GM18507 (cell line): ENCODE results near the gene DOCK10.

ENCODE experiments used
- DNase-seq: peaks from one replicate; pipeline ENCODE4 v3.0.0; 2011; ENCODE audit warnings: low read depth; ENCODE audit not compliant: insufficient read length; ENCODE audit errors: extremely low spot score
- FAIRE-seq: peaks from 2 replicates; lab custom pipeline; 2011; peaks lifted over from hg19 to GRCh38; lab: Jason Lieb, UNC

Gene DOCK10

DNA sequence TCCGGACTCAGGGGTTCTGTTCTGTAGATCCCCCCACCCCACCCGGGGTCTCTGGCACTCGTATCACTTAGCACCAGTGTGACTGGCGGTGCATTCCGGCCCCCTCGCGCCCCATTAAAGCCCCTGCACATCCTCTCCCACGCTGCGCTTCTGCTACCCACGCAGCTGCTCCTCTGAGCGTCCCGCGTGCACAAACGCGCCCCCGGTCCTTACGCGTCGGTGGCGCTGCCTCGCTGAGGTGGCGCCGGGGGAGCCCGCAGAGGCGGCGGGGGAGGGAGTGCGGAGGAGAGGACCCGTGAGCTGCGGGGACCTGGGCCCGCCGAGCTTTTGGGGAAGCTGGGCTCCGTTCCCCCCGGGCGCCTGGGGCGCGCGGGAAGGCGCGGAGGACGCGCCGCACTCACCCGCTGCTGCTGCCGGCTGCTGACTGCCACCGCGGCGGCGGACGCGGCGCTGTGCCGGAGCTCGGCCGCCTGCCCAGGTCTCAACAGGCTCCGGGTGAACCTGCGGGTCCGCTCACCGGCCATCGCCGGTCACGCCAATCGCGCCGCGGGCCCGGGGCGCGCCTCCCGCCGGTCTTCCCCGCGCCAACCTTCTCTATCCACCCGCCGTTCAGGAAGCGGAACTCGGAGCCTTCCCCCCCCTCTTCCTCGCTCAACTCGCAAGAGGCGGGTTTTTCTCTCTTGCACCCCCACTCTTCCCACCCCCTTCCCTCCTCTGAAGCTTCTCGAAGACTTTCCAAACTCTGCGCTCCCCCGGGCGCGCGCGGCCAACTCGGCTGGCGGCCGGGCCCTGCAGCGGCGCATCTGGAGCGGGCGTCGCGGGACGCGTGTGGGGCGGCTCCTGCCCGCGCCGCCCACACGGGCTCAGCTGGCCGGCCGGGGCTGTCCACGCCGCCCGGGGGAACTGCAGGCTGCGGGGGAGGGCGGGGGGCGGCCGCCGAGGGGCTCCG, at the start of gene DOCK10:
DOCK10 (minus strand) TSS at position 618 of the 949 bp plus-strand sequence; CDS start at position 524, 94 bp downstream.
- FAIRE-seq (peak; percentile 73), DNase-seq (peak; percentile 18)

DNA sequence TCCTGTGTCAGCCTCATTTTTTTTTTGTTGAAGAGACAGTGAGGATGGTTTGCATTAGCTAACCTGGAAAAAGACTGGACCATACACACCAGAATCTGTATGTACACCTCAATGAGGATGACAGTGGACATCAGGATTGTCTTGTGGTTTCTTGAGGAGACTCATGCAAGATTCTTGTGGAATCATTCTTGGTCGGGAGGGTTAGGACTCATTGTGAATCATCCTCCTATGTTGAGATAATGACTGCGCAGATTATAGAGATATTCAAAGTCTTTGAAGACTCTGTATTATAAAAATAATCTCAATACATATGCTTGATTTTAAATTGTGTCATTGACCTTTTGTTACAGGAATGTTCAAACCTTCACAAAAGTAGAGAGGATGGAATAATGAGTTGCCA, 49.1 kb upstream of the DOCK10 start:
- FAIRE-seq: no peak
- no peak for DNase-seq

DNA sequence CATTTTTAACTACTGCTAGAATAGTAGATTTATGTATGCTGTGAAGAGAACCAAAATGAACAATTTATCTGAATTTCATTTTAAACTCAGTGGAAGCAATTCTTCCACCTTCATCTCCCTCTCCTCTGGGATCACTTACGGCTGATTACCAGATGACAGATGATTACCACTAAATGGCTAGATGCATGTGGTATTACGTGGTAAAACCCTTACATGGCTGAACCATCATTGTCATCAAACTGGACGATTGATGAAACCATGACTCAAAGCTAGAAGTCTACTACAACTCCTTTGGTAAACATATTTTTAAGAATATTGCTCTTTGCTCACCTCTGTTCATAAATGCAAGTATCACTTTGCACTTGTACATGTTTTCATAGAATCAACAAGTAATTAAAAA, 48.5 kb upstream of the DOCK10 start:
- no peak for DNase-seq
- FAIRE-seq: no peak

DNA sequence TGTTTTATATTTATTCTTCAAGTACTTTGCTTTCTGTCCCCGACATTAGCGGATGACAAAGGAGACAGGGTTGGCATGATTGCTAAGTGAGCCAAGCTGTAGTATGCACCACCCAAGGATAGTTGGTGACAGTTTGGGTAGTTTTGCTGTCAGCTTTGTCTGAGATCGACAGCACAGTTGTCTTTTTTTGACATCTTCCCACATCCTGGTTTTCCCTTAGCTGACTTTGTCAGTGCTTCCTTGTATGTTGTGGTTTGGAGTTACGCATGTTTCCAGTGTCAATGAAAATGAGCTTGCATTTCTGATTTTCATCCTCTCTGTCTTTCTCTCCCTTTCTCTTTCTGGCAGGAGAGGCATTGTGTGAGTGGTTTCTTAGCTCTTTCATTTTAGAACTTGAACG, 44.6 kb upstream of the DOCK10 start:
- no peak for DNase-seq
- no peak for FAIRE-seq

DNA sequence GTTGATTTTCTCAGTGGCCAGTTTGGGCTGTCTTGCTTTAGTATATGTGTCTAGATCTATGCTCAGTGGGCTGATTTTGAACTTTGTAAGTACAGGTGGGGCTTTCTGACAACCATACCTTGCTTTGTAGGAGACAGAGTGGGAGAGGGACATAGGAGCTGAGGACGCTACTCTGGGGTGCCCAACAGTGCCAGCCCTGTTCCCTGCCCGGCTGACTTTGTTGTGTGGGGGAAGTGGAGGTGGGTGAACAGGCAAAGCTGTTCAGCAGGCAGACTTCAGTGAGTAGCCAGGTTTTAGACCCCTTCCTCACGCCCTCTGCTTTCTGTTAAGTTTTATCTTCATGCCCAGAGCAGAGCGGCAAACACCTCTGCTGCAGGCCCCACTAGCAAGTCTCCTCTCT, 44.2 kb upstream of the DOCK10 start:
- DNase-seq: no peak
- FAIRE-seq: no peak

DNA sequence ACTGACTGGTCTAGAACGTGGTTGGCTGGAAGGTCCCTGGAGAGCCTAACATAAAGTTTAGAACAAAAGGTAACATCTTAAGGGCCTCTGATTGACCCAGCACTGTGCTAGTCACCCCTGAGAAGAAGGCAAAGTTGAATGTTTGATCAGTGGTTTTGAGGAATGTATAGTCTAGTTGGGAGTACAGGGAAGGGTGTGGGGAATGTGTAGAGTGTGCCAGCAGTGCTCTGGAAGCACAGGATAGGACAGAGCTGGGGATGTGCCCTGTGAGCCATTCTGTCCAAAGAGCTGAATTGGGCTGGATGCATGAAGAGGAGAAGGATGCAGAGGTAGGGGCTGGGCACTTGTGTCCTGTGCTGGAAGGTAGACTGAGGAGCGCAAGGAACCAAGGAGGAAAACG, 41.0 kb upstream of the DOCK10 start:
- DNase-seq: no peak
- FAIRE-seq: no peak

DNA sequence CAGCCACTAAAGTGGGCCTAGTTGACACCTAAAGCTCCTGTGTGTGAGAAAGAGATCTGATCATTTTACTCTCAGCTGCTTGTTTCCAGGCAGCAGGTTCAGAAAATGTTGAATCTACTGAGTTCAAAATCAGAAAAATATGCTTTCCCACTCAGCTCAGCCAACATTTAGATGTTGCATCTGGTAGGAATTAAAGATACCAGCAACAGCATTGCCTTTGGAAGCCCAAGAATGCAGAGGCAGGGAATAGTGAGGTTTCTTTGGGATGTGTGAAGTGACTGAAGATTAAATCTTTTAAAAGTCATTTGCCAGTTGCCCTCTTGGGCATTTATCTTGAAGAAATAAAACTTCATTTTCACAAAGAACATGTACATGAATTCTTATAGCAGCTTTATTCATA, 33.9 kb upstream of the DOCK10 start:
- DNase-seq (no peak), FAIRE-seq (no peak)

DNA sequence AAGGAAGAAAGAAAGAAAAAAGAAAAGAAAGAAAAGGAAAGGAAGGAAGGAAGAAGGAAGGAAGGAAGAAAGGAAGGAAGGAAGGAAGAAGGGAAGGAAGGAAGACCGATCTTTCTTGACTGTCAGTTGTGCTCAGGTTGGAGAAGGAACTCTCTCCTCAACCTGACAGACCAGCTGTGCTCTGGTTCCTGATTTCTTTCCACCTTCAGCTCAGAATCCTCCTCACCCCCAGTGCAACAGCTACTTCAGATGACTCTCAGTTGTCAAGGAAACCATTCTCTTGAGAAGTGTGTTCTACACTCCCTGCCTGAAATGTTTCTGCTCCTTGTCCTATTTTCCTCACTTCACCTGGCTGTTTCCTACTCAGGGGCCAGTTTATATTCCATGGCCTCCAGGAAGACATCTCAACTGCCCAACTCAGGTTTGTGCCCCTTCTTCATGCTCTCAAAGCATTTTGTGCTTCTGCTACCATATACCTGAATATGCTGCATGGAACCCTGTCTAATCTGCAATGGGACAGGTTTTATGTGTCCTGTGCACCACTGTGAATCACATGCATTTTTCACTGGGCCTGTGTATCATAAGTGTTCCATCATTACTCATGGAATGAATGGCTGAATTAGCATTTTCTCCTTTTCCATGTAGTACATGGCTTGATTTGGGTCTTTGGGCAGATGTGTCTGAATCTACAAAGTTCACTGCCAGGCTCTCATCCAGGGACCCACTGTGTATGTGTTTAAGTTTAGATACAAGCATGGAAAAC, 32.8 kb upstream of the DOCK10 start:
- DNase-seq: no peak
- FAIRE-seq: no peak

DNA sequence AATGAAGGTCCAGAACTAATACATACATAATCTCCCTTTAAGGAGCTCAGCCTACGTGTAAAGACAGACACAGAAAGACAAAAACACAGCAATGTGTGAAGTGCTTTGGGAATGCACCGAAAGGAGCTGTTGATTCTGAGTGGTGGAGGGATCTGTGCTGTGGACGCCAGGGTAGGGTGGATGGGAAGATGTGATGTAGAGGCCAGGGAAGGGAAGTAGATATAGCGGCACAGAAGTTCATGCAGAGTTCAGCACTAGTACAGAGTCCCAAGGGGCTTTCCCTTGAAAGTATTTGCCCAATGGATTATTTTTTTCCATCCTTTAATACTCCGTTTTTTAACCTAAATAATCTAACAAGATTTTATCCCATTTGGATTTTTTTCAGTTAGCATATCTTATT, 32.1 kb upstream of the DOCK10 start:
- no peak for DNase-seq
- FAIRE-seq: no peak

DNA sequence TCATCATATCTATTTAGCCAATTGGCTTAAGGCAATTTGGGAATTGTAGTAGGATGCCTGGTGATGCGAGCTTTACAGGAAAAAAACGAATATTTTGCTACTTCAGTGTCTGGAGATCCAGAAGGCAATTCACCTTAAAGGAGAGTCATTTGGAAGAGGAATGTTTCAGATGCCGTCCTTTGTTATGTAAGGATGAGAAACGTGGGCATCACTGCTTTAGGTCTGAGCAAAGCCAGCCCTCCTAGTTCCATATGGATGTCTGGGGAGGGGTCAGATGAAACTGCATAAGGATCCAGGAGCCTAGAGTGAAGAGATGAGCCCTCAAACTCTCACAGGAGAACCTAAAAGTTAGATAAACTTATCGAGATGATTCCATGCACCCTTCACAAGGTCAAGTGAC, 30.9 kb upstream of the DOCK10 start:
- DNase-seq (no peak), FAIRE-seq (no peak)

DNA sequence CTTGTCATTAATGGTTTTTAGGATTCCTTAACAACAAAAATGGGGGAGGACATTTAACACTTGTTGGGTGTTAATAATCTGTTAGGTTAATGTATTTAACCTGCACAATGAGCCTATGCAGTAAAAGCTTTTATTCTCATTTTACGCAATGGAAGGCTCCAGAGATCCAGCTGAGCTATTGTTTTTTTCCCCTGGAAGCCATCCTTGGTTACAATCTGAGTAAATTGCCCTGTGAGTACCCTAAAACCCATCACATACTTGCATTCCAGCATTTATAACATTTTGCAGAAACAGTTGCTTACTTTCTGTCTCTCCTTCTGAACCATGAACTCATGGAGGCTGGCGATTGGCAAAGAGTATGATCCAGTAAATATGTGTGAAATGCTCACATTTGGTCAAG, 30.2 kb upstream of the DOCK10 start:
- FAIRE-seq (no peak), DNase-seq (no peak)

DNA sequence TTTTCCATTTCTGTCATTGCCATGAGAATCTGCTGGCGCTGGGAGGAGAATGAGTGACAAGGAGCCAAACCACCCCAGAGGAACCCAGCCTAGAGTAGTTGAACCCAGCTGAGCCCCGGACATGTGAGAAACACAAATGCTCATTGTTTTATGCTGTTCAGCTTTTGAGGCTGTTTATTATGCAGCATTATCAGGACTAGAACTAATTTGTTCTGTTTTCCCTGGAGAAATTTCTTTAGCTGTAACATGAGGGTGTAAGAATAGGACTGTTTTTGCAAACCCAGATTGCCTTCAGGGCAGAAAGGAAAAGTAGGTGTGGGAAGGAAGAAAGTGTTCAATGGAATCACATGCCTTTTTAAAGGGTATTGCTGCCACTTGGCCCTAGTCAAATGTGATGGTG, 28.5 kb upstream of the DOCK10 start:
- no peak for DNase-seq
- FAIRE-seq: no peak

DNA sequence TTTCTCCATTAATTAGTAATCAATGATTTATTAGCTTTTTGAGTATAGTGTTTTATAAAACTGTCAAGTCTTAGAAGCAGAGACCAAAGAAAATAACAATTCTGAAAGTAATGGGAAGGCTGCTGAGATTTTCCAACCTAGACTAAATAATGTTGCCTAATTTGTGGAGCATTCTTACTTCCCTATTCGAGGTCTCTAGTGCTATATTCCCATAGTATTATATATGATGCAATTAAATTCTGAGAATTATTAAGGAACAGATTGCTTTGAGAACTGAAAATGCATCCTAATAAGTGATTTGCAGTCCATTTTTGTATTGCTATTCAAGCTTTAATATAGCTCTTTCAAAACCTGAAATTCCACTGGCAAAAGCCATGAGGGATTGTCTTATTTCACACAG, 27.7 kb upstream of the DOCK10 start:
- DNase-seq (no peak), FAIRE-seq (no peak)

DNA sequence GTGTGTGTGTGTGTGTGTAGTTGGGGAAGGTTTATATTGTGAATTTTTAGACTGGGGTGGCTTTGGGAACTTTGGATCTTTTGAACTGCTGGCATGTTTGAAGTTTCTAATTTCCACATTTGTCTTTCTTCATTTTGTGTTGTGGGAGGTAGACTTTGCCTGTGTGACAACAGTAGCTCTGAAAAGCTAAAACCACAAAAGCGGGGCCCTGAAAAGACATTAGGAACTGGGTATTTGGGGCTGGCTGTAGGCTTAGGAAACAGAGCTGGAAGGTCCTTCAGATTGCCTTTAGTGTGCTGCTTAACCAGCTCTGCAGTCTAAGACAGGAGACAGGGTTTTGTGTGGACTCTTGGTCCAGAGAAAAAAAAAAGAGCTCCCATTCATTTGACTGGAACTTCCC, 27.2 kb upstream of the DOCK10 start:
- no peak for DNase-seq
- no peak for FAIRE-seq

DNA sequence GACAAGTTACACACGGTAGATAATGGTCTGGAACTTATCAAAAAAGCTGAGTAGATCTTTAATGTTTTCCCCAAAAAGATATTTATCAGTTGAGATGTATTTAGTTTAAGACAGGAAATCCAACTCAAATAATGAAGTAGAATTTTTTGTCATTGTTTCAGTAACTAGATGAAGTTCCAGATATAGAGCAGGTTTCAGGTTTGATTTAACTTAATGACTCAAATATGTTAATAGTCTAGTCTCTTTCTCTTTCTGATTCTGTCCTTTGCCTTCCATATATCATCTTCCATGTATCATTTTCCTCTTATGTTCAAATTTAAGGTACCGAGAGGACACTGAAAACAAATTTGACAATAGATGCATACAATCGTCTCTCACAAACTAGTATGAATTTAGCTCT, 23.6 kb upstream of the DOCK10 start:
- FAIRE-seq: no peak
- no peak for DNase-seq

DNA sequence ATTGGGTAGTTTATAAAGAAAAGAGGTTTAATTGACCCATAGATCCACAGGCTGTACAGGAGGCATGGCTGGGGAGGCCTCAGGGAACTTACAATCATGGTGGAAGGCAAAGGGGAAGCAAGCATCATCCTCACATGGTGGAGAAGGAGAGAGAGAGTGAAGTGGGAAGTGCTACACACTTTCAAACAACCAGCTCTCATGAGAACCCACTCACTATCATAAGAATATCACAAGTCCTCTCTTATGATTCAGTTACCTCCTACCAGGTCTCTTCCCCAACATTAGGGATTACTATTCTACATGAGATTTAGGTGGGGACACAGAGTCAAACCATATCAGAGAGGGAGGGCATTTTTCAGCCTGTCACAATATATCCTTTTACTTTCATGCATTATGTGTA, 22.7 kb upstream of the DOCK10 start:
- no peak for DNase-seq
- FAIRE-seq: no peak

DNA sequence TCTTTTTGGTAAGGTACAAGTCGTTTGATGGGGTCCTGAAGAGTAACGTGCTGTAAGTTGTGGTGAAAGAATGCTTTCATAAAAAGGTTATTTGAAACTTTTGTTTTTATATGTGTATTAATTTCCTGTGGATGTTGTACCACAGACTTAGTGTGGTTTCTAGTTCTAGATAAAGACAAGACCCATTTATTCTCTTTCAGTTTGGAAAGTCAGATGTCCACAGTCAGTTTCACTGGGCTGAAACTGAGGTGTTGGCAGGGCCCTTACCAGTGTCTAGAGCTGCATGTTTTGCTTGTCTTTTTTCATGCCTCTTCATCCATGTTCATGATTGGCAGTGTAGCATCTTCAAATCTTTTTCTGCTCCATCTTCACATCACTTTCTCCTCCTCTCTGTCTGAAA, 22.1 kb upstream of the DOCK10 start:
- FAIRE-seq: no peak
- DNase-seq: no peak

DNA sequence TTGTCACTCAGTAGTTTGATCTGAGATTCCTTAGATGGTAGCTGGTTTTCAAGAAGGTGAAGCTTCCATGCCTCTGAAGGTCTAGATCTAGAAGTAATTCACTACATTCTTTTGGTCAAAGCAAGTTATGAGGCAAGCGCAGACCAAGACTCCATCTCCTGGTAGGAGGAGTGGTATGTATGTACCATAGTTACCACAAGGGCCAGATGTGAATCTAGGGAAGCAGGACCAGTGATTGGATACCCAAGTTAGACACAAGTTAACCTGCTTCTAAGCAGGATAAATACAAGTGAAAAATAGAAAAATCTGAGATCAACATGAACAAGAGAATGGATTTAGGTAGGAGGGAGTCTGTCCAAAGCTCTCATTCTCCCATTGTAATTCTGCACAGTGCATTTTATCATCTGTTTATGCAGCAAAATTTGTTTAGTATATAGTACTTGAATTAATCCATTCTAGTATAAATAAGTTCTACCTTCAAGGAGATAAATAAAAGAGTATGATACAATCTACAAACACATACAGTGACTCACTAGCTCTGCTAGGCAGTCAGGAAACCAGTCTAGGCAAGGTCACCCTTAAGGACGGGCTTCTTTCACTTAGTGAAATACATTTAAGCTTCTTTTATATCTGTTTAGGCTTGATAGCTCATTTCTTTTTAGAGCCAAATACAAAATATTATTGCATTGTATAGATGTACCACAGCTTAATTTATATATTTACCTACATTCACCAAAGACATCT, 14.2 kb upstream of the DOCK10 start:
- FAIRE-seq: no peak
- no peak for DNase-seq

DNA sequence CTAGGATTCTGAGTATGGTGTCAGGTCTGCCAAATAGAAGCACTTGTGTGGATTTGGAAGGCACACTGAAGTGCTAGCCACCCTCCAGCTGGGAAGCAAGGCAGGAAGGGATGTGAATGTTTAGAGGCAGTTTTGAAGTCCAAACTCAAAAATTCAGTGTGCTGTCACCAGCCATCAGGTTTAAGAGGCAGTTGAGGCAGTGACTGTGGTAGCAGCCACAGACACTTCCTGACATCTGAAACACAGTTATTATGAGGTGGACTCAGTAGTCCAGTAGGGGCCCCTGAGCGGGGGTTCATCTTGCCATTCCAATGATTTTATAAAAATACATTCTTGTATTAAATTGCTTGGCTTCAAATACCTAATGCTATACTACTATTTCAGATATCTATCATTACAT, 13.4 kb upstream of the DOCK10 start:
- FAIRE-seq (no peak), DNase-seq (no peak)

DNA sequence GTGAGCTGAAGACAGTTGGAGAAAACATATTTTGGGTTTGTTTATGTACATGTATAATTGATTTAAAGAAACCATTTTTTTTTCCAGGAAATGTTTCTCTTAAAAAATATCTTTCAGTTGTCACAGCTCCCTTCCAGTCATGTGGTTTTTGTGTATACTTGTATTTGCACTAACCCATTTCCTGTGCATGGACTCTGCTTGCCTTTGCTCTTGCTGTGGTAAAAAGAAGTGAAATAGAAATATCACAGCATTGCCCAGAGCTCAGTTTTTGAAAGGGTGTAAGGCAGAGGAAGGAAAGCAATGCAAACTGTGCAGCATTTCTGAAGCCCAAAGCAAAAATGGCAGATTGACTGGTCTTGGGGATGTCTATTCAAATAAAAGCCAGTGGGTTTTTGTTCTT, 10.4 kb upstream of the DOCK10 start:
- peak; percentile 55 for FAIRE-seq

More for the DNA sequence above, 10.4 kb upstream of the DOCK10 start:
- no peak for DNase-seq
